Small intestine (tissue), 7 donors: Measurements from ENCODE around the gene GPR119. TPM values are rescaled to one million over a fixed set of nuclear protein-coding genes. Genes with fewer than 3 reads are reported as not detected.

Experiments
- DNase-seq, 2 donors: peaks; one replicate each; pipeline versions ENCODE4 v3.0.0 to v3.0.0-alpha.2; 2013
- FAIRE-seq: peaks from 2 replicates; lab custom pipeline; 2012; peaks lifted over from hg19 to GRCh38; lab: Jason Lieb, UNC
- H3K27ac ChIP-seq, 3 donors: one replicate each; pipeline ENCODE4 v1.5.1; 2013; ENCODE audit warnings: low read length in 2 of 3, mild to moderate bottlenecking in 2 of 3, control low read depth in 1 of 3, inconsistent platforms in 1 of 3, low read depth in 1 of 3, moderate library complexity in 1 of 3
- H3K27me3 ChIP-seq, 3 donors: one replicate each; pipeline ENCODE4 v1.6.1; 2013; ENCODE audit warnings: low read length in 3 of 3, inconsistent platforms in 1 of 3; ENCODE audit not compliant: control insufficient read depth in 3 of 3, insufficient read depth in 3 of 3
- H3K36me3 ChIP-seq, 3 donors: one replicate each; pipeline ENCODE4 v1.6.1; 2013; ENCODE audit warnings: low read length in 3 of 3, inconsistent platforms in 1 of 3, low read depth in 1 of 3, mild to moderate bottlenecking in 1 of 3, moderate library complexity in 1 of 3; ENCODE audit not compliant: control insufficient read depth in 3 of 3, insufficient read depth in 2 of 3
- H3K4me1 ChIP-seq, 3 donors: one replicate each; pipeline ENCODE4 v1.6.1; 2013; ENCODE audit warnings: low read length in 2 of 3, inconsistent platforms in 1 of 3, low read depth in 1 of 3, mild to moderate bottlenecking in 1 of 3, moderate library complexity in 1 of 3; ENCODE audit not compliant: control insufficient read depth in 3 of 3, insufficient read depth in 2 of 3
- H3K4me3 ChIP-seq, 3 donors: one replicate each; pipeline ENCODE4 v1.5.1; 2013; ENCODE audit warnings: low read length in 3 of 3, control low read depth in 1 of 3, inconsistent platforms in 1 of 3, low read depth in 1 of 3, mild to moderate bottlenecking in 1 of 3, moderate library complexity in 1 of 3
- H3K9me3 ChIP-seq, 2 donors: one replicate each; pipeline ENCODE4 v1.6.1; 2013; ENCODE audit warnings: low read depth in 1 of 2, low read length in 1 of 2; ENCODE audit not compliant: control insufficient read depth in 2 of 2, insufficient read depth in 1 of 2
- WGBS, 3 donors: extraction: QIAGEN DNeasy Blood & Tissue Kit; methylation state at CpG; one replicate each; pipeline ENCODE4 v1.1.7; 2013; 5-methylcytosine and 5-hydroxymethylcytosine counted together
- polyA plus RNA-seq, 4 donors: library from polyadenylated mRNA; stranded (reverse) in 3 of 4; unstranded in 1 of 4; fragments of 200-250 nt in 3 of 4; fragments of 120-200 nt in 1 of 4; gene quantifications; one replicate each; pipeline versions ENCODE4 v1.2.1 to v1.2.3, GENCODE V29; 2013
- donor health status: healthy with polysubstance abuse.
- donor health status: control.
- donor health status: control.
- donor health status: Bipolar disorder and iron deficiency.
- donor health status: healthy.

Gene GPR119
- polyA plus RNA-seq, 4 donors: 0.07 to 1.4 TPM; not detected in 2

DNA sequence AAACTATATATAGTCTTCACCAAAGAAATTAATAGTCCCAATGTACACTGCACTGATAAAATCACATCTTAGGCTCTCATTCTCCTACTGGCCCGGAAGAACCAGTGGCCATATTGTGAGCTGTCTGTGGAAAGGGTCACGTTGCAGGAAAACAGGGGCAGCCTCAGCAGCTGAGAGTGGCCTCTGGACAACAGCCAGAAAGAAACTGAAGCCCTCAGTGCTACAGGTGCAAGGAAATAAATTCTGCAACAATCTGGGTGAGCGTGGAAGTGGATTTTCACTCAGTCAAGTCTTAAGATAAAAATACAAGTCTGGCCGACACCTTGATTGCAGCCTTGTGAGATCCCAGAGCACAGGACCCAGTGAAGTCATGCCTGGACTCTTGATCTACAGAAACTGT lies 48.9 kb downstream of the GPR119 start:
- H3K4me1 ChIP-seq: no peaks in the 10 kb centered on the region
- no peaks in the 10 kb centered on the region for H3K36me3 ChIP-seq
- no peaks in the 10 kb centered on the region for H3K9me3 ChIP-seq
- H3K4me3 ChIP-seq: no peak overlapping the region
- DNase-seq (no peak), FAIRE-seq (no peak)
- WGBS, 3 donors: 51 to 61% (median 58%) methylated on average over 4 of the region's 4 CpGs
- H3K27me3 ChIP-seq: no peaks in the 10 kb centered on the region
- H3K27ac ChIP-seq: no peak overlapping the region

Other genes starting within 250 kb of the GPR119 start
- gene AIFM1, start 219.8 kb downstream of the GPR119 start, polyA plus RNA-seq: 10 to 100 TPM; 47.2 to 92.6 (median 55.6) TPM
- 1 to 10 TPM in 2 of 4 donors, under 1 TPM in 2; 0.50 to 1.1 (median 0.94) TPM for gene RAB33A, start 213.7 kb downstream of the GPR119 start, polyA plus RNA-seq
- gene ZNF280C, start 116.8 kb downstream of the GPR119 start, polyA plus RNA-seq: 1 to 10 TPM in 2 of 4 donors, under 1 TPM in 2; 0.45 to 4.0 (median 0.81) TPM
- 10 to 100 TPM in 1 of 4 donors, 1 to 10 TPM in 3; 7.3 to 19.1 (median 8.2) TPM for gene SLC25A14, start 45.8 kb downstream of the GPR119 start, polyA plus RNA-seq
- 10 to 100 TPM; 16.5 to 38.6 (median 26.2) TPM for gene RBMX2, start 16.3 kb upstream of the GPR119 start, polyA plus RNA-seq